HK-2 (cell line): ENCODE measurements around the gene TEAD3.
"Not testable (repeated sequence)": the region's sequence is repeated elsewhere in the genome, so short reads cannot be mapped to it uniquely, and the experiment has no call there.

Experiments
- DNase-seq: peaks from one replicate; pipeline ENCODE4 v3.0.0-alpha.2; 2018; ENCODE audit not compliant: unreplicated experiment

TEAD3 gene

GRCh38 chr6:35451354-35452182 lies 45.3 kb downstream of the TEAD3 start:
- DNase-seq, result no peak

DNA sequence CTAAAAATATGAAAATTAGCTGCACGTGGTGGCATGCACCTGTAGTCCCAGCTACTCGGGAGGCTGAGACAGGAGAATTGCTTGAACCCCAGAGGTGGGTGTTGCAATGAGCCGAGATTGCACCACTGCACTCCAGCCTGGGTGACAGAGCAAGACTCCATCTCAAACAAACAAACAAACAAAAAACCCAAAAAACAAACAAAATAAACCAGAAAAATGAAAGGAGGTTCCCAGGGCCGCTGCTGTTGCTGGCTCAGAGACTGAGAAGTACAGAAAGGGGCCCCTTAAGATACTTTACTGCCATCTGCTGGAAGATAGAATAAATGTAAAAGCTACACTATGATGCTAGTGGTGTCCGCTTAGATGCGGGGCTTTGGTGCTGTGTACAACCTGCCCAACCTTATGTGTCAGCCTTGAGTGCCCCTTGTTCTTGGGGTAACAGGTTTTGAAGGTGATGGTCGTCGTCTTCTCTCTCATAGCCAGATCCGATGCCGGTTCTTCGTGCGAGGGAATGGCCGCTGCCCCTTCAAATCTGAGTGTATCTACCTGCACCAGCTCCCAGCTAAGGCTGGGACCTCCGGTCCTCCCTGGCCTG lies 47.5 kb downstream of the TEAD3 start:
- peak; percentile 12 for DNase-seq

GRCh38 chr6:35448191-35448590 lies 48.7 kb downstream of the TEAD3 start:
- DNase-seq, result no peak

DNA sequence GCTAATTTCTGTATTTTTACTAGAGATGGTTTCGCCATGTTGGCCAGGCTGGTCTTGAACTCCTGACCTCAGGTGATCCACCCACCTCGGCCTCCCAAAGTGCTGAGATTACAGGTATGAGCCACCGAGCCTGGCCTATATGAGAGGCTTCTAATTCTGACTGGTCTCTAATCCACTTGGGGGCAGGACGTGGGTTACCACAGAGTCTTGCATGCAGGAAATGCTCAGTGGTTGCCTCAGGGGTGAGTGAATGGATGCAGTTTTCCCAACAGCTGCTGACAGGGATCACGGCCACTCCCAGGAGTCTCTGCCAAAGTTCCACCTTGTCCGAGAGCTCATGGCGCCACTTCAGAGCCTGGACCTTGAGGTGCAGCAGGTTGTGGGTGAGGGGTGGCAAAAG lies 51.2 kb downstream of the TEAD3 start:
- no peak for DNase-seq

DNA sequence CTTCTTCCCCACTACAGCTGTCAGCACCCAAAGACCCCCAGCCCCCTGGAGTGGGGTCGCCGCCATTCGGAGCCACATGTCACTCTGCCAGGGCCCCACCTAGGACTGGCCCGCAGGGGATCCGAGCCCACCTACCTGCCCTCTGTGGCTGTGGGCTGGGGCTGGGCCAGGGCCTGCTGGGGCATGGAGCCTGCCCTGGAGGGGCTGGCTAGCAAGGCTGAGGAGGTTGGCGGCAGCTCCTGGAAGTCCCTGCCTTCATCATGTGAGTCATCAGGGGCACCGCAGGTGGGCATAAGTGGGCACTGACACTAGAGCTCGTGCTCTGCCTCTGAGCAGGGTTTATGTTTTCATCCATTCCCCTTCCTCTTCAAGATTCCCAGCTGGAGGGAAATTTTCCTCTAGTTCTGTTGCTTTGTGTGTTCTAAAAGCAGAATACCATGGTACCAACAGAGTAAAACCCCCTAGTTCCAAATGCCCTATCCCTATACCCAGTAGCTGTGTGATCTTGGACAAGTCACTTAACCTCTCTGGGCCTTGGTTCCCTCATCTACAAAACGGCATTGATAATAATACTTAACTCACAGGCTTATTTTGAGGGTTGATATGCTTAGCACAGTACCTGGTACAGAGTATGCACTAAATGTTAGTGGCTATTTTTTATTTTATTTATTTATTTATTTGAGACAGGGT lies 53.4 kb downstream of the TEAD3 start:
- DNase-seq, result no peak

- no peak for DNase-seq
These were observed 54.2 kb downstream of the TEAD3 start for GRCh38 chr6:35442693-35443092.

GRCh38 chr6:35441642-35442041 lies 55.2 kb downstream of the TEAD3 start:
- no peak for DNase-seq

DNA sequence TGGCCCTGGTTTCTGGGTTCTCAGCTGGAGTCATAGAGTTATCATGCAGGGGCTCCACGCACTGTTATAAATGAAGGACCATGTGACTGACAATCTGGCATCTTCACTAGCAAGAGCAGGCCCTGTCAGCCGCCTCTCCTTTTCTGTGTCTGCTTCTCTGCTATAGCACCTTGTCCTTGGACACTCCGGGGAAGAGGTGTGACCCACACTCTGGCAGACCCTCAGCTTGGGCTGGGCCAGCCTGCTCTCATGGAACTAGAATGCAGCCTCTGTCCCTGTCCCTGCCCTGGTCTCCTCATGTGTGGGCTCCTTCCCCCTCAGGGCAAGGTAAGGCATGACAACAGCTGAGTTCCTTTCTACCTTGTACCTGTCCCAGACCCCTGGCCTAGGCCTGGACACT lies 55.7 kb downstream of the TEAD3 start:
- DNase-seq, result no peak

DNA sequence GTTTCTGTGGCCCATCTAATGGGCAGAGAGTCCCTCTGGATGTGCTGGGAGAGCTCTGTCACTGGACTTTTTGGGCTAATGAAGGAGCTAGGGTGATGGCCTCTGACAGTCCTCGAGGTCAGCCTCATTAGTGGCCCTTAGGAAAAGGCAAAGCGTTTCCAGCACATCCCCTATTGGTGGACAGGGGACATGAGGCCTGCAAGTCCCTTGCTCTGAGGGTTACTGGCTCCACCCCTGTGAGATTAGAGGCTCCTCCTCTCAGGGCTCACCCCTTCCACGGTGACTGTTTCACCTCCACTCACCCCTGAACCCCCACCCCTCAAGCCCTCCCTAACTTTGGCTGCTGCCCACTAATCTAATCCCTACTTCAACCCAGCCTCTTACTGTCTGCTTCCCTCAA lies 57.6 kb downstream of the TEAD3 start:
- no peak for DNase-seq

- not testable (repeated sequence) for DNase-seq
These were observed 58.4 kb downstream of the TEAD3 start for GRCh38 chr6:35438378-35439065.

- no peak for DNase-seq
These were observed 60.6 kb downstream of the TEAD3 start for GRCh38 chr6:35436071-35436857.

DNA sequence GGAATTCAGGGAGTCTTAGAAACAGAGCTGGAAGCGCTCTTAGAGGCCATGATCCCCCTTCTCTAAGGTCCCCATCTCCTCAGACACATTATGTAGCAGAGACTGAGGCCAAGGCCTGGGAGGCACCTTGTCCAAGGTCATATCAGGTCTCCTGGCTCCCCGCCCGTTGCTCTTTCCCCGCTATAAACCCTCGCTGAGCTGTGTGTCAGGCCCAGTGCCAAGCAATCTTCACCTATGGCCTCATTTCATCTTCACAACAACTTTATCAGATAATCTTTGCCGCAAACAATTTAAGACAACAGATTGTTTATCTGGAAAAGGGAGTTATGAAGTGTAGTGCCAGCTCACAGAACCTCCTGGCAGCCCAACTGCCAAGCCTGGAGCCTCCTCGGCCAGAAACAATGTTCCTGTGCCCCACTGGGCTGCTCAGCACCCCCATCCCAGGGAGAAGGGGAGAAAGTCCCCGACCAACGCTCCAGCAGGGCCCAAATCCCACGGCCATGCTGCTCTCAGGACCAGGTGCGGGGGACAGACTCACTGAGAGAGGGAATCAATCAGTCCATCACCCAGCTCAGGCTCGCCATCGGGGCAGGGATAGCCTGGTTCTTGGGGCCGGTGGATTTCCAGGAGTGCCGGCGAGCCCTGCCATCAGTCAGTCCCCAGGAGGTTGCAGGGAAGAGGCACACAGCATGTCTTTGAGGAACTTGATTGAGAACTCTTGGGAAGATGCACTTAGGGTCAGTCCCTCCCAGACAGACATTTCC lies 61.6 kb downstream of the TEAD3 start:
- DNase-seq, result no peak

GRCh38 chr6:35432702-35433101 lies 64.2 kb downstream of the TEAD3 start:
- DNase-seq, result not testable (repeated sequence)

DNA sequence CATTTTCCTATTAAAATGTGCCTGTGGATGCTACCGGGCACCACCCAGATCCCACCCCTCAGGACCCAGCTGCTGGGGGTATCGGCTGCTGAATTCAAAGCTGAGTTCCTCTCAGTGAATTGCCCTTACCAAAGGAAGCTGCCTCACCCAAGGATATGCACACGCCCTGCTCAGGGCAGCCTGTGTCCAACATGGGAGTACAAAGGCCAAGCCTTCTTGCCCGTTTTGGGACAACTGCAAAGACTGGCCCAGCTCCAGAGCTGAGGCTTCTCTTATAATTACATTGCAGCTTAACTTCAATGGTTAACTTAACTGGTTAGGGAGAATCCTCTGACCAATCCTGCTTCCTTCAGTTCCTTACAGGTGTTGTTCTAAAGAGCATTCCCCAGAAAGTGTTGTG lies 64.6 kb downstream of the TEAD3 start:
- DNase-seq, result no peak

- DNase-seq, result no peak
These were observed 67.4 kb downstream of the TEAD3 start for GRCh38 chr6:35429463-35429862.

DNA sequence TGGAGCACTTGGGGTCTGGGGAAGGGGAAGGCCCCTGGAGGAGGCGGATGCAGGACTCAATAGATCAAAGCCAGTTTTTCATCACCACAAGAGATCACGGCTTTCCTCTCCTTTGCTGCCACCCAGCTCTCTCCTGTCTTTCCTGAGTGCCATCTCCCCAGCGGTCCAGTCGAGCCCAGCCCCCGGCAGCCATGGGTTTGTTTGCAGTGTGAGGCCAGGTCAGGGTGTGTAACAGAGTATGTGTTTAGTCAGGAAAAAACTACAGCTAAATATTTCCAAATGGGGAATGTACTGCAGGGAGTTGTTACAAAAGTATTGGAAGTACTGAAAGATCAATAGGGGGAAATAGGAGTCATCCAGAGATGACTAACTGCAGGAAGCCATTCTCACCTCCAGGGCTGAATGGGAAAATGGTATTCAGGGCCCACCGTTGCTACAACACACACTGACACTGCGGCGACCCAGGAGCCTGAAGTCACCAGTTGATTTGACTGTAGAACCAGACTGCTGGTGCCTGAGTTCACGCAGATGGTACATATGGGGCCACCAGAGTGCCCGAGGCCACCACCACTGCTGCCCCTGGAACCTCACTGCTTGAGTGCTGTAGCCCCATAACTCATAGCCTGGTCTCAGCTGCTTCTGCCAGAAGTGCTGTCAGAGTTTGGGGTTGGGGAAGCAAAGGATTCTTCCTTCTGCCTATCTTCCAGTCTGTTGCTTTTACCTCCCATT lies 68.3 kb downstream of the TEAD3 start:
- no peak for DNase-seq

DNA sequence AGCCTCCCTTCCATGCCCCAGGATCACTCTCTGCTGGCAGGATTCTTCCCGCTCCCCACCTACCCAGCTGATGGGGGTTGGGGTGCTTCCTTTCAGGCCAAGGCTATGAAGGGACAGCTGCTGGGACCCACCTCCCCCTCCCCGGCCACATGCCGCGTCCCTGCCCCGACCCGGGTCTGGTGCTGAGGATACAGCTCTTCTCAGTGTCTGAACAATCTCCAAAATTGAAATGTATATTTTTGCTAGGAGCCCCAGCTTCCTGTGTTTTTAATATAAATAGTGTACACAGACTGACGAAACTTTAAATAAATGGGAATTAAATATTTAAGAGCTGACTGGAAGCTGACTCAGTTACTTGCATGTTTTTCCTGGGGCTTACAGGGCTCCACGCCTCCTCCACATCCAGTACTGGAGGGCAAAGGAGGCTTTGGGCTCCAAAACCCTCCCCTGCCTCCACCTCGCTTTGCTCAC lies 69.0 kb downstream of the TEAD3 start:
- no peak for DNase-seq

GRCh38 chr6:35427435-35427834 lies 69.4 kb downstream of the TEAD3 start:
- no peak for DNase-seq

DNA sequence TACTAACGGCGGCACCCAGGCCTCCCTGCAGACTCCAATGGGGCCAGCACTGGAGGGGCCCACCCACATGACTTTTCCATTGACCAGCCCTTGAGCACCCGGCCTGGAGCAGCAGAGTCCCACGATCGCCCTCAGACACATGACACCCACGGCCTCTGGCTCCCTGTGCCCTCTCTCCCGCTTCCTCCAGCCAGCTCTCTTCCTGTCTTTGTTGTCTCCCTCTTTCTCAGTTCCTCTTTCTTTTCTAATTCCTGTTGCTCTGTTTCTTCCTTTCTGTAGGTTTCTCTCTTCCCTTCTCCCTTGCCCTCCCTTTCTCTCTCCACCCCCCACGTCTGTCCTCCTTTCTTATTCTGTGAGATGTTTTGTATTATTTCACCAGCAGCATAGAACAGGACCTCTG lies 70.8 kb downstream of the TEAD3 start:
- no peak for DNase-seq

- DNase-seq, result no peak
These were observed 71.6 kb downstream of the TEAD3 start for GRCh38 chr6:35425284-35425683.
